Thymus (tissue), 11 donors: ENCODE results near the gene CALCOCO2. TPM values are rescaled to one million over a fixed set of nuclear protein-coding genes. Genes with fewer than 3 reads are reported as not detected.

ENCODE experiments used
- DNase-seq, 9 donors: peaks; one replicate each; pipeline ENCODE4 v3.0.0-alpha.2; 2013; ENCODE audit warnings: low spot score in 9 of 9, low read depth in 6 of 9, missing footprints in 1 of 9
- H3K27ac ChIP-seq, 2 donors: one replicate each; pipeline ENCODE4 v1.5.1; 2013; ENCODE audit warnings: control low read depth in 1 of 2, low read depth in 1 of 2, low read length in 1 of 2, mild to moderate bottlenecking in 1 of 2, moderate library complexity in 1 of 2
- H3K27me3 ChIP-seq, 2 donors: one replicate each; pipeline ENCODE4 v1.5.1; 2013; ENCODE audit warnings: low read length in 1 of 2; ENCODE audit not compliant: control insufficient read depth in 2 of 2, insufficient read depth in 1 of 2
- H3K36me3 ChIP-seq, 2 donors: one replicate each; pipeline ENCODE4 v1.5.1; 2013; ENCODE audit warnings: low read length in 1 of 2, mild to moderate bottlenecking in 1 of 2, moderate library complexity in 1 of 2; ENCODE audit not compliant: control insufficient read depth in 2 of 2, insufficient read depth in 2 of 2
- H3K4me1 ChIP-seq, 2 donors: one replicate each; pipeline ENCODE4 v1.5.1; 2013; ENCODE audit warnings: low read length in 2 of 2; ENCODE audit not compliant: control insufficient read depth in 2 of 2, insufficient read depth in 2 of 2
- H3K4me3 ChIP-seq, 2 donors: one replicate each; pipeline ENCODE4 v1.5.1; 2013; ENCODE audit warnings: low read length in 2 of 2, control low read depth in 1 of 2, mild to moderate bottlenecking in 1 of 2
- H3K9me3 ChIP-seq, 2 donors: one replicate each; pipeline ENCODE4 v1.5.1; 2013; ENCODE audit warnings: low read length in 1 of 2, mild to moderate bottlenecking in 1 of 2; ENCODE audit not compliant: control insufficient read depth in 2 of 2, insufficient read depth in 1 of 2
- WGBS: extraction: QIAGEN DNeasy Blood & Tissue Kit; methylation state at CpG from one replicate; pipeline ENCODE4 v1.1.7; 2013; 5-methylcytosine and 5-hydroxymethylcytosine counted together
- polyA plus RNA-seq: library from polyadenylated mRNA; stranded (reverse); fragments of 200-250 nt; gene quantifications from one replicate; pipeline ENCODE4 v1.2.3, GENCODE V29; 2013
- total RNA-seq: library from RNA; stranded (reverse); fragments of 120-200 nt; gene quantifications from one replicate; pipeline ENCODE4 v1.2.4, GENCODE V29; 2013
- donor health status: healthy.

Gene CALCOCO2
- total and polyA plus RNA-seq, 2 donors, result 30.8 to 90.6 TPM

GRCh38 chr17:48901241-48901640 lies 70.4 kb downstream of the CALCOCO2 start:
- no peak overlapping the region for H3K27ac ChIP-seq
- WGBS, result 92% methylated on average over 1 of the region's 1 CpG
- DNase-seq, result no peak

GRCh38 chr17:48903401-48903800 lies 72.6 kb downstream of the CALCOCO2 start:
- no peak overlapping the region for H3K27ac ChIP-seq

More at GRCh38 chr17:48901241-48901640, 70.4 kb downstream of the CALCOCO2 start:
- Histone ChIP-seq H3K9me3 (no peaks in the 10 kb centered on the region), H3K27me3 (no peaks in the 10 kb centered on the region), H3K4me3 (no peak overlapping the region), H3K4me1 (no peaks in the 10 kb centered on the region), H3K36me3 (peaks cover 0 to 6% of the 10 kb centered on the region in 2 donors)

GRCh38 chr17:48904428-48904827 lies 73.6 kb downstream of the CALCOCO2 start:
- peaks cover 7 to 10% of the 10 kb centered on the region in 2 donors for H3K4me1 ChIP-seq
- H3K27me3 ChIP-seq, result no peaks in the 10 kb centered on the region
- H3K4me3 ChIP-seq, result no peak overlapping the region
- WGBS, result 98% methylated on average over 7 of the region's 7 CpGs
- no peaks in the 10 kb centered on the region for H3K9me3 ChIP-seq
- H3K27ac ChIP-seq, result no peak overlapping the region
- no peaks in the 10 kb centered on the region for H3K36me3 ChIP-seq
- DNase-seq, result no peak

More at GRCh38 chr17:48903401-48903800, 72.6 kb downstream of the CALCOCO2 start:
- DNase-seq, result no peak
- Histone ChIP-seq H3K4me1 (peaks cover 3 to 6% of the 10 kb centered on the region in 2 donors), H3K27me3 (no peaks in the 10 kb centered on the region), H3K4me3 (no peak overlapping the region), H3K9me3 (no peaks in the 10 kb centered on the region), H3K36me3 (peaks cover 0 to 2% of the 10 kb centered on the region in 2 donors)
- WGBS, result 100% methylated on average over 1 of the region's 1 CpG

- Histone ChIP-seq H3K27me3 (no peaks in the 10 kb centered on the region), H3K4me1 (peaks cover 12 to 25% of the 10 kb centered on the region in 2 donors), H3K4me3 (no peak overlapping the region), H3K9me3 (no peaks in the 10 kb centered on the region), H3K36me3 (peaks cover 9 to 14% of the 10 kb centered on the region in 2 donors), H3K27ac (no peak overlapping the region)
- DNase-seq, result no peak
- 88% methylated on average over 9 of the region's 9 CpGs for WGBS
Measured at GRCh38 chr17:48905987-48906515, 75.2 kb downstream of the CALCOCO2 start.

GRCh38 chr17:48907713-48908046 lies 76.8 kb downstream of the CALCOCO2 start:
- peak in 3 of 9 donors; percentile 19 to 30 (median 29) for DNase-seq
- Histone ChIP-seq H3K27me3 (no peaks in the 10 kb centered on the region), H3K4me1 (peaks cover 12 to 25% of the 10 kb centered on the region in 2 donors), H3K9me3 (no peaks in the 10 kb centered on the region), H3K36me3 (peaks cover 12 to 29% of the 10 kb centered on the region in 2 donors), H3K4me3 (peak overlapping the region; percentile 69 to 93), H3K27ac (peak overlapping the region; percentile 90 to 99)
- WGBS, result 42% methylated on average over 2 of the region's 2 CpGs

- H3K4me1 ChIP-seq, result peaks cover 12 to 25% of the 10 kb centered on the region in 2 donors
- WGBS, result under 1% methylated on average over 81 of the region's 81 CpGs
- peaks cover 16 to 34% of the 10 kb centered on the region in 2 donors for H3K36me3 ChIP-seq
- no peaks in the 10 kb centered on the region for H3K27me3 ChIP-seq
- H3K9me3 ChIP-seq, result no peaks in the 10 kb centered on the region
- peak within 1 kb of the TSS; percentile 69 to 93 for H3K4me3 ChIP-seq
- DNase-seq, result peak; percentile 81 to 94 (median 88)
- peak within 1 kb of the TSS; percentile 90 to 99 for H3K27ac ChIP-seq
Measured at GRCh38 chr17:48908047-48908843, 77.4 kb downstream of the CALCOCO2 start, which contains the start of gene UBE2Z. UBE2Z (plus strand) TSS chr17:48908407; CDS start chr17:48908504, 97 bp downstream.

- DNase-seq, result peak; percentile 64 to 96 (median 90)
- peaks cover 12 to 25% of the 10 kb centered on the region in 2 donors for H3K4me1 ChIP-seq
- peaks cover 21 to 39% of the 10 kb centered on the region in 2 donors for H3K36me3 ChIP-seq
- H3K27me3 ChIP-seq, result no peaks in the 10 kb centered on the region
- WGBS, result 3% methylated on average over 36 of the region's 36 CpGs
- peak overlapping the region; percentile 87 to 99 for H3K27ac ChIP-seq
- H3K9me3 ChIP-seq, result no peaks in the 10 kb centered on the region
- H3K4me3 ChIP-seq, result peak overlapping the region; percentile 69 to 93
Measured at GRCh38 chr17:48908853-48909394, 78.1 kb downstream of the CALCOCO2 start.

GRCh38 chr17:48909783-48910182 lies 78.9 kb downstream of the CALCOCO2 start:
- H3K4me3 ChIP-seq, result peak overlapping the region in 1 of 2 donors; percentile 69
- DNase-seq, result no peak
- WGBS, result 85% methylated on average over 4 of the region's 4 CpGs

GRCh38 chr17:48910370-48910769 lies 79.5 kb downstream of the CALCOCO2 start:
- peaks cover 30 to 52% of the 10 kb centered on the region in 2 donors for H3K36me3 ChIP-seq
- no peak for DNase-seq
- no peaks in the 10 kb centered on the region for H3K9me3 ChIP-seq
- no peak overlapping the region for H3K27ac ChIP-seq
- no peaks in the 10 kb centered on the region for H3K27me3 ChIP-seq
- peaks cover 12 to 25% of the 10 kb centered on the region in 2 donors for H3K4me1 ChIP-seq
- WGBS, result 96% methylated on average over 2 of the region's 2 CpGs
- H3K4me3 ChIP-seq, result no peak overlapping the region

More at GRCh38 chr17:48909783-48910182, 78.9 kb downstream of the CALCOCO2 start:
- H3K27ac ChIP-seq, result peak overlapping the region in 1 of 2 donors; percentile 80
- H3K27me3 ChIP-seq, result no peaks in the 10 kb centered on the region
- H3K36me3 ChIP-seq, result peaks cover 26 to 46% of the 10 kb centered on the region in 2 donors
- no peaks in the 10 kb centered on the region for H3K9me3 ChIP-seq
- H3K4me1 ChIP-seq, result peaks cover 12 to 25% of the 10 kb centered on the region in 2 donors
